Gastroesophageal sphincter (tissue), 4 donors: ENCODE results near the gene BCAS3. TPM values are rescaled to one million over a fixed set of nuclear protein-coding genes. Genes with fewer than 3 reads are reported as not detected.

Experiments
- ATAC-seq: fragments of 150-250 bp; one replicate; pipeline ENCODE4 v1.9.1; 2016; ENCODE audit warnings: mild to moderate bottlenecking, moderate library complexity
- H3K27ac ChIP-seq, 4 donors: fragments of 200-600 bp; sonication (generic) in 3 of 4; 1 replicate in 3 of 4; 2 replicates in 1 of 4; pipeline ENCODE4 v1.5.1; 2016 to 2019
- H3K27me3 ChIP-seq: fragments of 200-600 bp; sonication (generic); one replicate; pipeline ENCODE4 v1.5.1; 2019
- H3K36me3 ChIP-seq, 2 donors: fragments of 200-600 bp; sonication (generic); one replicate each; pipeline ENCODE4 v1.5.1; 2019; ENCODE audit warnings: control low read depth in 1 of 2
- H3K4me1 ChIP-seq, 3 donors: fragments of 200-600 bp; sonication (generic); 1 replicate in 2 of 3; 2 replicates in 1 of 3; pipeline ENCODE4 v1.5.1; 2016 to 2019; ENCODE audit warnings: control low read depth in 2 of 3
- H3K4me3 ChIP-seq, 2 donors: fragments of 200-600 bp; sonication (generic); one replicate each; pipeline ENCODE4 v1.5.1; 2019; ENCODE audit warnings: mild to moderate bottlenecking in 1 of 2, moderate library complexity in 1 of 2
- H3K9me3 ChIP-seq, 3 donors: fragments of 200-600 bp; sonication (generic); one replicate each; pipeline ENCODE4 v1.5.1; 2017 to 2019; ENCODE audit warnings: control low read depth in 2 of 3
- CTCF ChIP-seq, 4 experiments: fragments of 200-600 bp in 2 of 4; fragments of 450-650 bp in 2 of 4; sonication (generic) in 1 of 4; IDR thresholded peaks; one replicate each; pipeline ENCODE4 v1.5.1; 2017 to 2019; ENCODE audit warnings: antibody characterized with exemption in 4 of 4, mild to moderate bottlenecking in 2 of 4, moderate library complexity in 2 of 4
- EP300 ChIP-seq: sonication (generic); formaldehyde crosslinking; IDR thresholded peaks from one replicate; pipeline ENCODE4 v1.6.1; 2017; ENCODE audit warnings: antibody characterized with exemption, mild to moderate bottlenecking
- POLR2A ChIP-seq, 2 donors: fragments of 450-650 bp; IDR thresholded peaks; one replicate each; pipeline ENCODE4 v1.6.1; 2017; ENCODE audit warnings: antibody characterized with exemption in 2 of 2, mild to moderate bottlenecking in 2 of 2, moderate library complexity in 1 of 2
- POLR2AphosphoS5 ChIP-seq: sonication (generic); formaldehyde crosslinking; IDR thresholded peaks from one replicate; pipeline ENCODE4 v1.6.1; 2017; ENCODE audit warnings: antibody characterized with exemption
- WGBS, 2 donors: methylation state at CpG; one replicate each; pipeline ENCODE4 v1.1.5; 2018; ENCODE audit warnings: low coverage in 1 of 2; 5-methylcytosine and 5-hydroxymethylcytosine counted together
- total RNA-seq, 4 donors: library from RNA; depleted of rRNA; stranded (reverse); fragments of >200 nt; gene quantifications; one replicate each; pipeline ENCODE4 v1.1.0, GENCODE V29; 2016

BCAS3 gene
- total RNA-seq, 4 donors from 2014 or later = 18.8 to 37.0 (median 34.5) TPM

- ATAC-seq = no peak
- Histone ChIP-seq H3K4me1 (no peaks in the 10 kb centered on the region), H3K36me3 (peaks cover 0 to 4% of the 10 kb centered on the region in 2 donors), H3K9me3 (no peaks in the 10 kb centered on the region), H3K27me3 (no peaks in the 10 kb centered on the region), H3K27ac (no peak overlapping the region), H3K4me3 (no peak overlapping the region)
- WGBS, 2 donors = 97 to 100% methylated on average over 2 to 3 of the region's 3 CpGs
- TF ChIP-seq POLR2AphosphoS5 = no peak
- no peak for TF ChIP-seq POLR2A (IDR thresholded peaks at IDR 0.05)
- no peak for TF ChIP-seq EP300
- TF ChIP-seq CTCF (IDR thresholded peaks at IDR 0.05) = no peak
Observed at GRCh38 chr17:60905709-60906108, 228.1 kb downstream of the BCAS3 start.

- no peak for TF ChIP-seq POLR2A (IDR thresholded peaks at IDR 0.05)
- no peak for TF ChIP-seq CTCF (IDR thresholded peaks at IDR 0.05)
- TF ChIP-seq POLR2AphosphoS5 = no peak
- no peak for TF ChIP-seq EP300
- Histone ChIP-seq H3K27me3 (no peaks in the 10 kb centered on the region), H3K9me3 (no peaks in the 10 kb centered on the region), H3K36me3 (peaks cover 0 to 2% of the 10 kb centered on the region in 2 donors), H3K4me3 (no peak overlapping the region), H3K4me1 (no peaks in the 10 kb centered on the region), H3K27ac (no peak overlapping the region)
- ATAC-seq = no peak
- 80 to 94% methylated on average over 4 of the region's 4 CpGs for WGBS, 2 donors
Observed at GRCh38 chr17:60908324-60908723, 230.7 kb downstream of the BCAS3 start.

- no peaks in the 10 kb centered on the region for H3K9me3 ChIP-seq
- no peaks in the 10 kb centered on the region for H3K27me3 ChIP-seq
- 81 to 92% methylated on average over 1 of the region's 1 CpG for WGBS, 2 donors
- no peak for ATAC-seq
- no peak overlapping the region for H3K4me3 ChIP-seq
- no peaks in the 10 kb centered on the region for H3K4me1 ChIP-seq
- H3K27ac ChIP-seq = no peak overlapping the region
- H3K36me3 ChIP-seq = no peaks in the 10 kb centered on the region
- no peak for TF ChIP-seq POLR2A (IDR thresholded peaks at IDR 0.05)
- no peak for TF ChIP-seq CTCF (IDR thresholded peaks at IDR 0.05)
- TF ChIP-seq EP300 = no peak
- TF ChIP-seq POLR2AphosphoS5 = no peak
Observed at GRCh38 chr17:60909405-60909804, 231.8 kb downstream of the BCAS3 start.

GRCh38 chr17:60910415-60910814 is 232.8 kb downstream of the BCAS3 start:
- ATAC-seq = no peak
- H3K36me3 ChIP-seq = no peaks in the 10 kb centered on the region
- H3K27me3 ChIP-seq = no peaks in the 10 kb centered on the region
- peaks cover 0 to 5% (median 0%) of the 10 kb centered on the region in 3 donors for H3K9me3 ChIP-seq
- H3K27ac ChIP-seq = no peak overlapping the region
- no peak overlapping the region for H3K4me3 ChIP-seq
- WGBS, 2 donors = 97% methylated on average over 6 of the region's 6 CpGs
- H3K4me1 ChIP-seq = no peaks in the 10 kb centered on the region
- TF ChIP-seq POLR2A (IDR thresholded peaks at IDR 0.05) = no peak
- no peak for TF ChIP-seq POLR2AphosphoS5
- TF ChIP-seq EP300 = no peak
- no peak for TF ChIP-seq CTCF (IDR thresholded peaks at IDR 0.05)

- no peak for TF ChIP-seq CTCF (IDR thresholded peaks at IDR 0.05)
- TF ChIP-seq POLR2A (IDR thresholded peaks at IDR 0.05) = no peak
- TF ChIP-seq POLR2AphosphoS5 = no peak
- TF ChIP-seq EP300 = no peak
- ATAC-seq = no peak
- Histone ChIP-seq H3K9me3 (peaks cover 0 to 14% (median 0%) of the 10 kb centered on the region in 3 donors), H3K4me3 (no peak overlapping the region), H3K27ac (no peak overlapping the region), H3K4me1 (no peaks in the 10 kb centered on the region), H3K36me3 (no peaks in the 10 kb centered on the region), H3K27me3 (no peaks in the 10 kb centered on the region)
- 15 to 74% methylated on average over 1 of the region's 1 CpG for WGBS, 2 donors
Observed at GRCh38 chr17:60914078-60914477, 236.4 kb downstream of the BCAS3 start.
